Lower leg skin (tissue), 4 donors: ENCODE results near the gene RNF225. TPM values are rescaled to one million over a fixed set of nuclear protein-coding genes. Genes with fewer than 3 reads are reported as not detected.

Source experiments
- DNase-seq, 2 donors: peaks; one replicate each; pipeline ENCODE4 v3.0.0-alpha.2; 2019; ENCODE audit warnings: low spot score in 2 of 2
- H3K4me3 ChIP-seq: fragments of 200-600 bp; sonication (generic); 2 replicates; pipeline ENCODE4 v1.5.1; 2017; ENCODE audit warnings: mild to moderate bottlenecking, low read depth; ENCODE audit not compliant: poor library complexity, severe bottlenecking
- CTCF ChIP-seq, 3 donors: fragments of 450-650 bp; IDR thresholded peaks; one replicate each; pipeline ENCODE4 v1.5.1; 2016; ENCODE audit warnings: antibody characterized with exemption in 3 of 3, mild to moderate bottlenecking in 3 of 3, moderate library complexity in 2 of 3
- POLR2A ChIP-seq, 2 donors: fragments of 450-650 bp; IDR thresholded peaks; one replicate each; pipeline ENCODE4 v1.6.1; 2016 to 2017; ENCODE audit warnings: antibody characterized with exemption in 2 of 2, mild to moderate bottlenecking in 1 of 2, moderate library complexity in 1 of 2
- WGBS, 2 donors: methylation state at CpG; one replicate each; pipeline ENCODE4 v1.1.5; 2018; 5-methylcytosine and 5-hydroxymethylcytosine counted together
- intact Hi-C: fragments of 100-400 bp; cut with DNase I; formaldehyde crosslinking; loops from one replicate; pipeline ENCODE4 v1.15.0; 2023; ENCODE audit warnings: low total_unique reads
- total RNA-seq, 4 donors: library from RNA; depleted of rRNA; stranded (reverse); fragments of >200 nt; gene quantifications; one replicate each; pipeline ENCODE4 v1.1.0, GENCODE V29; 2016

RNF225 gene
- total RNA-seq, 4 donors from 2014 or later, result 30.4 to 62.7 (median 42.7) TPM

GRCh38 chr19:58379246-58379645 lies 16.2 kb upstream of the RNF225 start:
- 91 to 93% methylated on average over 6 of the region's 6 CpGs for WGBS, 2 donors
- TF ChIP-seq CTCF (IDR thresholded peaks at IDR 0.05) (no peak), POLR2A (IDR thresholded peaks at IDR 0.05) (no peak)
- intact Hi-C loops, result no loop called here
- H3K4me3 ChIP-seq, result no peak overlapping the region
- no peak for DNase-seq

GRCh38 chr19:58380037-58380661 lies 15.3 kb upstream of the RNF225 start:
- intact Hi-C loops, result no loop called here
- H3K4me3 ChIP-seq, result peak overlapping the region; percentile 43
- no peak for TF ChIP-seq CTCF (IDR thresholded peaks at IDR 0.05)
- TF ChIP-seq POLR2A (IDR thresholded peaks at IDR 0.05), result no peak
- WGBS, 2 donors, result 5% methylated on average over 23 to 24 of the region's 24 CpGs
- no peak for DNase-seq

- intact Hi-C loops, result no loop called here
- WGBS, 2 donors, result 0% methylated on average over 17 to 51 of the region's 83 CpGs
- TF ChIP-seq POLR2A (IDR thresholded peaks at IDR 0.05) (no peak), CTCF (IDR thresholded peaks at IDR 0.05) (no peak)
These were observed 14.6 kb upstream of the RNF225 start, which contains the start of gene ZNF837 for GRCh38 chr19:58380662-58381459. TSS of gene ZNF837 (minus strand) at chr19:58381030. CDS start at chr19:58369332, 11,698 bp downstream.

GRCh38 chr19:58381460-58382212 lies 13.8 kb upstream of the RNF225 start:
- TF ChIP-seq CTCF (IDR thresholded peaks at IDR 0.05), result no peak
- no peak for TF ChIP-seq POLR2A (IDR thresholded peaks at IDR 0.05)
- 27 to 30% methylated on average over 26 of the region's 26 CpGs for WGBS, 2 donors
- intact Hi-C loops, result no loop called here
- DNase-seq, result no peak
- peak overlapping the region; percentile 31 for H3K4me3 ChIP-seq

More at GRCh38 chr19:58380662-58381459, 14.6 kb upstream of the RNF225 start, which contains the start of gene ZNF837:
- peak within 1 kb of the TSS; percentile 43 for H3K4me3 ChIP-seq
- peak; percentile 99 for DNase-seq

- TF ChIP-seq CTCF (IDR thresholded peaks at IDR 0.05) (no peak), POLR2A (IDR thresholded peaks at IDR 0.05) (no peak)
- no peak for DNase-seq
- intact Hi-C loops, result no loop called here
- H3K4me3 ChIP-seq, result no peak overlapping the region
- WGBS, 2 donors, result 90 to 100% methylated on average over 6 of the region's 6 CpGs
These were observed 12.4 kb upstream of the RNF225 start for GRCh38 chr19:58382997-58383603.
